OCI-LY7 (cell line): ENCODE measurements around the gene EXPH5. TPM values are rescaled to one million over a fixed set of nuclear protein-coding genes. Genes with fewer than 3 reads are reported as not detected.

Experiments used
- BruUV-seq: library from RNA; stranded (reverse); fragments of 400-500 nt; replicated peaks from 2 replicates; lab custom pipeline; 2021; lab: Mats Ljungman, UMichigan
- CTCF ChIA-PET: fragments of 300-600 bp; sonication (Branson Sonifier 250); formaldehyde crosslinking; loops from one replicate; lab custom pipeline; 2022; ENCODE audit warnings: antibody characterized with exemption; ENCODE audit not compliant: unreplicated experiment; lab: Charles Lee
- POLR2A ChIA-PET: fragments of 300-600 bp; sonication (Branson Sonifier 250); formaldehyde crosslinking; loops from one replicate; lab custom pipeline; 2022; ENCODE audit warnings: antibody characterized with exemption; lab: Charles Lee
- DNase-seq: peaks from one replicate; pipeline ENCODE4 v3.0.0-alpha.2; 2015; ENCODE audit warnings: low spot score
- H2AFZ ChIP-seq: fragments of 200-600 bp; sonication (generic), shearing (Covaris generic); 2 replicates; pipeline ENCODE4 v1.6.1; 2014; ENCODE audit warnings: mild to moderate bottlenecking, antibody characterized with exemption, low read length, moderate library complexity
- H3K27ac ChIP-seq: fragments of 200-600 bp; sonication (generic); 2 replicates; pipeline ENCODE4 v1.5.1; 2014; ENCODE audit warnings: mixed run types, low read depth, mild to moderate bottlenecking, moderate library complexity, low read length, inconsistent platforms; ENCODE audit not compliant: poor library complexity, severe bottlenecking
- H3K36me3 ChIP-seq: fragments of 200-600 bp; sonication (generic); 2 replicates; pipeline ENCODE4 v1.6.1; 2014; ENCODE audit warnings: mild to moderate bottlenecking, antibody characterized with exemption, low read length, moderate library complexity, mixed read lengths; ENCODE audit not compliant: insufficient read depth
- H3K4me1 ChIP-seq: fragments of 200-600 bp; sonication (generic); 2 replicates; pipeline ENCODE4 v1.5.1; 2014; ENCODE audit warnings: mild to moderate bottlenecking, low read length; ENCODE audit not compliant: insufficient read depth, poor library complexity, severe bottlenecking
- H3K4me2 ChIP-seq: fragments of 200-600 bp; sonication (generic); 2 replicates; pipeline ENCODE4 v1.6.1; 2014; ENCODE audit warnings: mild to moderate bottlenecking, low read length
- H3K4me3 ChIP-seq: fragments of 200-600 bp; sonication (generic); 2 replicates; pipeline ENCODE4 v1.5.1; 2014; ENCODE audit warnings: mild to moderate bottlenecking, low read depth, low read length; ENCODE audit not compliant: poor library complexity, severe bottlenecking
- H3K79me2 ChIP-seq: fragments of 200-600 bp; sonication (generic); 2 replicates; pipeline ENCODE4 v1.6.1; 2016; ENCODE audit warnings: low read depth, mild to moderate bottlenecking, low read length, moderate library complexity, mixed read lengths; ENCODE audit not compliant: insufficient read depth
- H3K9me2 ChIP-seq: fragments of 200-600 bp; sonication (generic); 2 replicates; pipeline ENCODE4 v1.6.1; 2016; ENCODE audit warnings: mild to moderate bottlenecking, low read length, mixed read lengths; ENCODE audit not compliant: insufficient read depth
- H3K9me3 ChIP-seq: fragments of 200-600 bp; sonication (generic); 2 replicates; pipeline ENCODE4 v1.6.1; 2014; ENCODE audit warnings: mild to moderate bottlenecking, mixed run types, low read length, mixed read lengths
- H4K20me1 ChIP-seq: fragments of 200-600 bp; sonication (generic); 2 replicates; pipeline ENCODE4 v1.6.1; 2014; ENCODE audit warnings: mild to moderate bottlenecking, antibody characterized with exemption, low read length, moderate library complexity, mixed read lengths; ENCODE audit not compliant: insufficient read depth
- CTCF ChIP-seq: fragments of 200-600 bp; sonication (generic); conservative IDR thresholded peaks from 2 replicates; pipeline ENCODE4 v1.5.1; 2014; ENCODE audit warnings: mild to moderate bottlenecking, antibody characterized with exemption, low read length, moderate library complexity, mixed read lengths
- EZH2phosphoT487 ChIP-seq: fragments of 200-600 bp; sonication (generic); IDR thresholded peaks from 2 replicates; pipeline ENCODE4 v1.6.1; 2018; ENCODE audit warnings: low read depth, borderline replicate concordance, mild to moderate bottlenecking, mixed run types, antibody characterized with exemption, low read length, moderate library complexity, mixed read lengths
- intact Hi-C: fragments of 100-400 bp; cut with micrococcal nuclease; formaldehyde crosslinking; loops from one replicate; pipeline ENCODE4 v1.10.0; 2022; ENCODE audit not compliant: unreplicated experiment
- total RNA-seq, 2 experiments: library from RNA; depleted of rRNA in 1 of 2; stranded (reverse); fragments of >200 nt in 1 of 2; shearing (Covaris generic) in 1 of 2; gene quantifications; 2 replicates each; pipeline ENCODE4 v1.2.3, GENCODE V29; 2014 to 2022

EXPH5 gene
- total RNA-seq, 2 experiments from 2014 or later = not detected

- H3K4me1 ChIP-seq = no peaks in the 10 kb centered on the region
- H2AFZ ChIP-seq = no peak overlapping the region
- H4K20me1 ChIP-seq = no peaks in the 10 kb centered on the region
- BruUV-seq = no TSS peak
- no peak overlapping the region for H3K4me3 ChIP-seq
- no peak overlapping the region for H3K27ac ChIP-seq
- ChIA-PET CTCF (no interaction called here), POLR2A (interaction anchor here (0.6 kb wide), 1 partner anchor 33 kb away, joined by 5 read pairs; no protein-coding TSS in a partner anchor)
- no peak for DNase-seq
- no peaks in the 10 kb centered on the region for H3K9me2 ChIP-seq
- peaks cover 9% of the 10 kb centered on the region; the same call in 1 of the 2 replicates for H3K9me3 ChIP-seq
- H3K36me3 ChIP-seq = no peaks in the 10 kb centered on the region
- TF ChIP-seq EZH2phosphoT487 (no peak), CTCF (no peak)
- H3K4me2 ChIP-seq = no peak overlapping the region
- intact Hi-C loops = no loop called here
- no peaks in the 10 kb centered on the region for H3K79me2 ChIP-seq
These were observed 30.8 kb upstream of the EXPH5 start for GRCh38 chr11:108624196-108624925.

- Histone ChIP-seq H3K4me3 (no peak overlapping the region), H3K79me2 (no peaks in the 10 kb centered on the region), H3K36me3 (no peaks in the 10 kb centered on the region), H3K4me1 (no peaks in the 10 kb centered on the region), H2AFZ (no peak overlapping the region), H3K9me3 (no peaks in the 10 kb centered on the region), H3K9me2 (no peaks in the 10 kb centered on the region), H4K20me1 (no peaks in the 10 kb centered on the region), H3K27ac (no peak overlapping the region), H3K4me2 (no peak overlapping the region)
- no peak for DNase-seq
- POLR2A ChIA-PET = interaction anchor here (1.0 to 1.6 kb wide), 4 partner anchors 8 to 272 kb away, joined by 3 to 7 read pairs (median 3); no protein-coding TSS in a partner anchor
- no TSS peak for BruUV-seq
- intact Hi-C loops = no loop called here
- TF ChIP-seq EZH2phosphoT487 (no peak), CTCF (no peak)
- CTCF ChIA-PET = no interaction called here
These were observed 28.8 kb upstream of the EXPH5 start for GRCh38 chr11:108622341-108622740.
